HG03571 (cell line): ENCODE measurements around the gene VDAC1.
"Not testable (repeated sequence)": the region's sequence is repeated elsewhere in the genome, so short reads cannot be mapped to it uniquely, and the experiment has no call there.

Experiments
- ATAC-seq: cut with Tn5 transposase; IDR thresholded peaks from one replicate; pipeline ENCODE4 v1.9.1; 2021; ENCODE audit not compliant: unreplicated experiment

The VDAC1 gene

GRCh38 chr5:133969654-133970324 lies 35.0 kb downstream of the VDAC1 start:
- ATAC-seq = no peak

GRCh38 chr5:133968204-133968980 lies 36.4 kb downstream of the VDAC1 start, which contains the start of gene C5orf15:
C5orf15 (minus strand) TSS chr5:133968625; CDS start chr5:133968584, 41 bp downstream.
- ATAC-seq = peak; percentile 88

GRCh38 chr5:133967698-133968203 lies 37.0 kb downstream of the VDAC1 start:
- ATAC-seq = peak; percentile 1

DNA sequence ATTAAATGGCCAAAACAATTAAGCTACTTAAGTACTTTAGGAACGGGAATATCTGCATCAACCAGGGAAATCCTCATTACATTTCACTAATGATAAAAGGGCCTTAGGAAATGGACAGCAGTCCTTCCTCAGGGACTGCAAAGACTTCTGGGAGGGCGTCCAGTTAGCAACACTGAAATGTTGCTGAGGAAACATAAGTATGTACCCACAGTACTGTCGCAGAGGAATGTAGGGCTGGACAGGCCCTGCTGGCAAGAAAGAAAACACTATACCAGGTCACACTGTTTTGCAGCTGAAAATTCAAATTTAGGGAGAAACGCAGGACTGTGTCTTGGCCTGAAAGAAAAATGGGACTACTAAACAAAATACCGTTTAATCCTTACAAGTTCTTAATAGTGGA lies 37.7 kb downstream of the VDAC1 start:
- ATAC-seq = no peak

DNA sequence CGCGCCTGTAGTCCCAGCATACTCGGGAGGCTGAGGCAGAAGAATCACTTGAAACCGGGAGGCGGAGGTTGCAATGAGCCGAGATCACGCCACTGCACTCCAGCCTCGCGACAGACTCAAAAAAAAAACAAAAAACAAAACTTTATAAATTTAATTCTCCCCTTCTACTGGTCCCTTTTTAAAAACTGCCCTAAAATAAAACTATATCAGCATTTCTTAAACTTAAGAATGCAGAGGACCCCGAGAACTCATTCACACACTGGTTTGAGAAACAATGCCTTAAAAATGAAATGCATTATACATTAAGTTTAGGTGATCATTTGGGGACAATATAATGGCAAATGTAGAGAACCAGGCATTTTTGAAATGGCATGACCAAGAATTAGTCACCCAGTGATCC lies 38.7 kb downstream of the VDAC1 start:
- ATAC-seq = no peak

GRCh38 chr5:133963493-133964128 lies 41.2 kb downstream of the VDAC1 start:
- no peak for ATAC-seq

DNA sequence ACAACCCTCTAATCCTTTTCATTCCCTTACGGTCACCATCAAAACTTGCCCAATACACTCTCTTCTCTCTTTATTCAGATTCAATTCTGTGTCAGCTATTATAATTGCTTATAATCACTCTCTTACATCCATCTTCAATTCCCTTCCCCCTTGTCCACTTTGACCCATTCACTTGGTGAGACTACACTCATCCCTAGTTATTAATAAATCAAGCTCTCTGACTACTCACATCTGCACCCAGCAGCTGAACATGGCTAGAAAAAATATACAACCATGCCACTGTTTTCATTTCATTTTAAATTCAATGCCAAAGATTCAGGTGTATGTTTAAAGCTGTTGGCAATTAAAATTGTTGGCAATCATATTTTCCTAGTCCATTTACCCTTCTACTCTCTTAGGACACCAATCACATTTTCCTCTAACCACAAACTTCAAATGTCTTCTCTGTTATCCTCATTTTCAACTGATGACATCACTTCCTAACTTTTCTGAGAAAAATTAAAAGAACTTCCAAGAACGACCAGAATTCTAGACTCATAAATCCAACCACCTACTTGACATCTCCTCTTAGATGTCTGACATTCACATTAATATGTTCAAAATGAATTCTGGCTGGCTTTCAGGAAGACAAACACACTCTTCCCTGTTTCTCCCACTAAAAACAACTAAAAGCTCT lies 41.8 kb downstream of the VDAC1 start:
- ATAC-seq = no peak

GRCh38 chr5:133962131-133962530 lies 42.6 kb downstream of the VDAC1 start:
- ATAC-seq = no peak

DNA sequence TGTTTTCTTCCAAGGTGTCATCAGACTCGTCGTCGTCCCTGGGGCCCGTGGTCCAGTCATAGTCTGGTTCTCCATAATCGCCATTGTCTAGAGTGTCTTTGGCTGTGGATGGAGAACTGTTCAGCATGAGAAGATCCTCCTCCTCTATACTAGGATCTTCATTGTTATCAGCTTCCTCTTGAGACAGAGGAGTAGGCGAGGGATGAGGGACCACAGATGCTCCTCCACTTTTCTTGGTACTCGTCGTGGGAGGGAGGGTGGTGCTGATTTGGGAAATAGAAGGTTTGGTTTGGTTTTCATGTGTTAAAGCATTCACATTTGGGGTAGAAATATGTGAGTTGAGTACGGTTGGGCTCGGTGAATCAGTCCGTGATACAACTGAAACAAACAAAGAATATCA lies 45.1 kb downstream of the VDAC1 start:
- ATAC-seq = no peak

DNA sequence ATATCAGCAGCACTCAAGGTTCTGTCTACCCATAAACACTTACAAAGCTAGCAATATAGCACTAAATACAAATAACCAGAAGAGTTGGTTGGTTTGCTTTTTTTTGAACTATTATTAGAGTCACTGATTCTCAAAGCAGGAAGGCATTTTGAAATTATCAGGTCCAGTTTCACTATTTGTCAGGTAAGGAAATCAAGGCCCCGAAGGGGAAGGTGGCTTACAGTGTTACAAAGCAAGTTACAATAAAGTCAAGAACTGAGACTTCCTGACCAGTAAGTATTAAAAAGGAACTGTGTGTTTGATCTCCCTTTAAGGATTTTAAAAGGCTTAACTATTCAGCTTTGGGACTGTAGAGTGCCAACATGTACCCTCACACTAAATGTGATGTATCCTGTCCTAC lies 47.2 kb downstream of the VDAC1 start:
- peak; percentile 71 for ATAC-seq

GRCh38 chr5:133957080-133957479 lies 47.7 kb downstream of the VDAC1 start:
- ATAC-seq = no peak

DNA sequence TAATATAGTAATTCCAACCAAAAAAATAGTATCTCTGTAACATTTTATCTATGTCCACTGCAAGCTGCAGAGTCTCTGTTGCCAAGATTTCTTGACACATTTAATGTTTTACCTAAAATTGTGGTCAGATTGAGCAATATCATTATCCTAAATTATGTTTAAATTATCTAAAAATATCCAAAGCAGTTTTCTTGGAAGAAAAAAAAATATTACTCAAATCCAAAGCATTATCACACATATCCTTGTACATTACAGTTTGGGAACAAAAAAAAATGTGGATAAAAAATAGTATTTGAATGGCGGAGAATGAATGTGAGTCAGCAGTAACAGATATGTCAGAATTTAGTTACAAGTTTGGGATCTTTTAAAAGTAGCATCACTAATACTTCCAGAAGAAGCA lies 48.6 kb downstream of the VDAC1 start:
- not testable (repeated sequence) for ATAC-seq

- no peak for ATAC-seq
Measured at GRCh38 chr5:133953568-133954145, 51.1 kb downstream of the VDAC1 start.

DNA sequence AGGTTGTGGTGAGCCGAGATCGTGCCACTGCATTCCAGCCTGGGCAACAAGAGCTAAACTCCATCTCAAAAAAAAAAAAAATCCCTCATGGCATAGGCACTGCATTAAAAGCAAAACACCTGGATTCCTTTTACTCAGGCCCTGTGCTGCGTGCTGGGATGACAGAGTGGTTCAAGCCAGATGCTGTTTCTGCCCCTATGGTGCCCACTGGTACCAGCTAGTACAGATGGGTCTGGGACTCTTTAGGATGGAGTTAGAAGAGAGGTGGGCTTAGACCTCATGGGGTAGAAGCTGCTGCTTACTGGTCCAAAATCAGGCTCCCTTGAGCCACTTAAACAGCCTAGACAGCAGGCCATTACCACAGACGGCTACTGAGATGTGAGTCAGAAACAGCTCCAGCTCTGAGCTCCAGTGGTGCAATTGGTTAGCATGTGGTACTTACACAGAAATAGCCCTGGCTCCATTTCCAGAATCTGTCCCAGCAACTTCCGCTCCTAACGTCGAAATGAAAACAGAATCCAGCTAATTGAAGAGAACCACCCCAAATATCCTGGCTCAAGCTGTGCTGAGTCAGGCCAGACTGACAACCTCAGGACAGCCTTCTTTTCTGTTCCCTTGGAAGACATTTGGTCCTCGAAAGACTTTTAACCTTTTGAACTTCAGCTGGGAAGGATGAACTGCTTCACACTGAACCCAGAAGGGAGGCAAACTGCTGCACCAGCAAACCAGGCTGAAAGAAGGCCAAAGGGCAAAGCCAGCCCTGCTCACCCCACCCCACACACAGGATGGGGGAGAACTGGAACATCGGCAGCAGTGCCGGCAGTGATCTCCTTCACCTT lies 51.8 kb downstream of the VDAC1 start:
- no peak for ATAC-seq

- ATAC-seq = no peak
Measured at GRCh38 chr5:133950821-133951612, 53.8 kb downstream of the VDAC1 start.

- no peak for ATAC-seq
Measured at GRCh38 chr5:133948721-133949120, 56.1 kb downstream of the VDAC1 start.

DNA sequence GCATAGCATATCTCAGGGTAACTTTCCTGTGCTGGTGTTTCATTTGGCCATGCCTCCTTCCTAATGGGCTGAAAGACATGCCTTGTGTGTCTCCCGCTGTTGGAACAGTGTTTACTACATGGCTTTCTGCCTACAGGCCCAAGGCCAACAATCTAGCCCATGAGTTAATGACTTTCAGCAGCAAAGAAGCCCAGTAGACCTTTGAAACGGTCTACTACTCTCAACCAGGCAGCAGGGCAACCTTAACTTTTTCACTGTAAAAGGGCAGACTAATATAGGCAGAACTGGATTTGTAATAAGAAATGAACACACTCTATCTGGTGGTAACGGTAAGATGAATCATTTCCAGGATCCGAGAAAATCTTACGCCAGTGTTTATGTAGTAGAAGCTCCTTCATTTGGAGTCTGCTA lies 57.3 kb downstream of the VDAC1 start:
- ATAC-seq = no peak

DNA sequence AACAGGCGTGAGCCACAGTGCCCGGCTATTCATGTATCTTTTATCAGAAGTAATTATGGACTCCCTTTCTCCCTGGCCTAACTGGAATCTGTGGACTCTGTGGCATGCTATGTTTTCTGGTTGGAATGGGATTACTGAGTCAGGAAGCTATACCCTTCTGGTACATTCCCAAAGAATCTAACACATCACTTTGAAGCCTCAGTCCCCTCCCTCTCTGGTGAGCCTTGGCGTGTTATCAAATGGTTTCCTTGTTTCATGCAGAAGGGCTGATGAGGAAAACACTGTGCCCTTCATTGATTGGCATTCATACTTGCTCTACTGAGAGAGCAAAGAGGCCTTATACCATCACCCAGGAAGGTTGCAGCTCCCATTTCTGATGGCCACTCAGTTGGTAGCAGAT lies 59.2 kb downstream of the VDAC1 start:
- ATAC-seq = no peak
